GM18907 (cell line): ENCODE measurements around the gene TMCC2.

ENCODE experiments used
- ATAC-seq: cut with Tn5 transposase; IDR thresholded peaks from one replicate; pipeline ENCODE4 v1.9.1; 2021; ENCODE audit warnings: mild to moderate bottlenecking, moderate library complexity; ENCODE audit not compliant: unreplicated experiment

TMCC2 gene

DNA sequence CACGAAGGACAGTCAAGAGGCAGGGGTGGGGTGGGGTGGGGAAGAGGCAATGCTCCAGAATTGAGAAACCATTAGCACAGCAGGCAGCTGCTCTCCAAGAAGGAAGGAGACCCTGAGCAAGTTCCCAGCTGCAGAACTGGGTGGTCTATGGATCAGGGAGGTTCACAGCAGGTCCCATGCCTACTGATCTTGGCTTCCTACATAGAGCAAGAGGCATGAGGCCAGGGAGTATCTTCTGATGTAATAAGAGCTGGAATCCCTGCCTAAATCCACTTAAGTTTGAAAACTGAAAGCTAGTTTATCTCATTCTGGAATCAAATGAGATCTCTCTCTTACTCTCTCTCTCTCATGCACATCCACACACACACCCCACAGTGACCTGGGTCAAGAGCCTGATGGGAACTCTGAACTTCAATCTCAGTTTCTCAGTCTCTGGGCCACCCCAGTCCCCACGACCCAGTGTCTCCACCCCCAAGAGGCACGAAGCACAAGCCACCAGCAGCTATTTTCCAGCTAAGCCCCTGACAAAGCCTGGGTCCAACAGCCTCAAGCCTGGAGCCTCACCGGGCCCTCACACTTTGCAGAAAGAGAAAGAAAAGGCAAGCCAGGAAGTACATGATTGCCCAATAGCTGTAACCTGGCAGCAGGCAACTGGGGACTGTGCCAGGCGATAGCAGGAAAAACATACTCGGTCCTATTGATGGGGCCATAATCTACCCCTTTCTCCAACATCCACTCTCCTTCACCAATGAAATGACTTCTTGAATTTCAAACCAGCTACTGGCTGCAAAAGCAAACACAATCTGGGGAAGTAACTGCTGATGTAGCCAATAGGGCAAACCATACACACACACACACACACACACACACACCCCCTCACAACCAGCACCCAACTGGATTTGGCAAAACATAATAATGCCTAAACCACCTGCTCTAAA is 91.6 kb downstream of the TMCC2 start:
- ATAC-seq = no peak

DNA sequence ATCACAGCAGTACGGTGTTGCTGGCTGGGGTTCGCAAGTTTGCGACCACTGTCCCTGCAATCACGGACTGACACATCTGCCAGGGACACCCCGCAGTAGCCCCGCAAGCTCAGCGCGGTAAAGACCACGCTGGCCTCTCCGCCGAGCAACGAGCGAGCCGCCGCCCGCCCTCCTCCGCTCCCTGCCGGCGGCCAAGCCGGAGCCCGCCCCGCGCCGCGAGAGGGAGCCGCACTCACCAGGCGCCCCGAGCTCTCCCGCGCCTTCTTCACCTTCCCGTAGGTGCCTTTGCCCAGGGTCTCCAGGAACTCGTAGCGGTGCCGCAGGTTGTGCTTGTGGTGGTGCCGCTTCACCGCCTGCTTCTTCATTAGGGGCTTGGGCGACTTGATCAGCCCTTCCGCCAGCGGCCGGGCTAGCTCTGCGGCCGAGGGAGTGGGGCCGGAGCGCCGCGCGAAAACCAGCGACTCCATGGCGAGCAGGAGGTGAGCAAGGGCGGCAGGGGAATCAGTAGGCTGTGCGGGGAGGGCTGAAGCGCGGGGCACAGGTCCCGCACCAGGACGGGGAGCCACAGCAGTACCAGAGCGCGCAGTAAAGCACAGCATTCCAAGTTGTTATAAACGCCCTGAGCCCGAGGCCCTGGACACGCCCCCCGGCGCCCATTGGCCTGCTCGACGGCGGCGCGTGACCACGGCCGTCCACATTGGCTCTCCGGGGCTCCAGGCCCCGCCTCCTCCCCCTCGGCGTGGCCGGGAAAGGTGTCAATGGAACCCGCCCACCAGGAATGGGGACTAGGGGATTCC is 93.6 kb downstream of the TMCC2 start, which contains the start of gene NUAK2:
TSS of gene NUAK2 (minus strand) at position 584 of the 797 bp plus-strand sequence. CDS start at position 467, 117 bp downstream.
- ATAC-seq = no peak

DNA sequence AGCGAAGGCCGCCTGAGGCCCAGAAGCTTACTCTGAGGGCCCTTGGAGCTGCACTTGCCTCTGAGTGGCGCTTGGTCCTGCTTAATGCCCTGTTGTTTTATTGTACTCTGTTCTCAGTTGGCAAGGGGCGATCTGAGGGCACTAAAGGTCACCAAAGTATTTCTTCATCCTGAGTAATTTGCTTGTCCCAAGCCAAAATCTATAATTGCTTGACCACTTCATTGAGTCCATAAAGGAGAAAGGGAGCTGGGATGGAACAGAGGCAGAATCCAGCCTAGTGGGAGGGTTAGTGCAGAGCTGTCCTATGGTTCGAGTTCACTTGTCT is 94.2 kb downstream of the TMCC2 start:
- ATAC-seq = no peak
